Coronary artery (tissue), 2 donors: Measurements from ENCODE around the gene TBKBP1.
"Not testable (repeated sequence)": the region's sequence is repeated elsewhere in the genome, so short reads cannot be mapped to it uniquely, and the experiment has no call there.

Experiments used
- DNase-seq: peaks from one replicate; pipeline ENCODE4 v3.0.0-alpha.2; 2017; ENCODE audit warnings: low spot score
- H3K27ac ChIP-seq, 2 donors: fragments of 200-600 bp; sonication (generic); one replicate each; pipeline ENCODE4 v1.5.1; 2016 to 2019
- H3K4me3 ChIP-seq: fragments of 200-600 bp; sonication (generic); 2 replicates; pipeline ENCODE4 v1.5.1; 2016; ENCODE audit warnings: mild to moderate bottlenecking, moderate library complexity
- TF ChIP-seq, protein P1 (sequence below): fragments of 200-600 bp; sonication (generic); IDR thresholded peaks from one replicate; pipeline ENCODE4 v1.5.1; 2019; ENCODE audit warnings: antibody characterized with exemption

TBKBP1 gene

DNA sequence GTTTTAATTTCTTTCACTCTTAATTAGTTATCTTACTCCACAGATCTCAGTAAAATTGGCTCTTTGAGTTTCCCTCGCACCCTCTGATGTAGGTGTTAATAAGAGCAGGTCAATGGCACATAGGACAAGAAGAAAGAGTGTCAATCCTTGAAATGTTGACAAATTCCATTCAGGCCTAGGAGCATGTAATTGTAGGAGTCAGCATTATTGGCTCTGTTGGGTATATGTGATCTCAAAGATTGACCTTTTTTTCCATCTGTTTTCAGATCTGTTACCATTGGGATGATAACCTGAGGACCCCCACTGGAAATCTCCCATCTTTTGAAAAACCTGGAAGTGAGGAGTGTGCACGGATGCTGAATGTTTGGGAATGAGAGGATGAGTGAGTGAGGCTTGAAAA lies 11.8 kb upstream of the TBKBP1 start:
- TF ChIP-seq, protein P1, sequence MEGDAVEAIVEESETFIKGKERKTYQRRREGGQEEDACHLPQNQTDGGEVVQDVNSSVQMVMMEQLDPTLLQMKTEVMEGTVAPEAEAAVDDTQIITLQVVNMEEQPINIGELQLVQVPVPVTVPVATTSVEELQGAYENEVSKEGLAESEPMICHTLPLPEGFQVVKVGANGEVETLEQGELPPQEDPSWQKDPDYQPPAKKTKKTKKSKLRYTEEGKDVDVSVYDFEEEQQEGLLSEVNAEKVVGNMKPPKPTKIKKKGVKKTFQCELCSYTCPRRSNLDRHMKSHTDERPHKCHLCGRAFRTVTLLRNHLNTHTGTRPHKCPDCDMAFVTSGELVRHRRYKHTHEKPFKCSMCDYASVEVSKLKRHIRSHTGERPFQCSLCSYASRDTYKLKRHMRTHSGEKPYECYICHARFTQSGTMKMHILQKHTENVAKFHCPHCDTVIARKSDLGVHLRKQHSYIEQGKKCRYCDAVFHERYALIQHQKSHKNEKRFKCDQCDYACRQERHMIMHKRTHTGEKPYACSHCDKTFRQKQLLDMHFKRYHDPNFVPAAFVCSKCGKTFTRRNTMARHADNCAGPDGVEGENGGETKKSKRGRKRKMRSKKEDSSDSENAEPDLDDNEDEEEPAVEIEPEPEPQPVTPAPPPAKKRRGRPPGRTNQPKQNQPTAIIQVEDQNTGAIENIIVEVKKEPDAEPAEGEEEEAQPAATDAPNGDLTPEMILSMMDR, result no peak
- Histone ChIP-seq H3K4me3 (no peak overlapping the region), H3K27ac (no peak overlapping the region)
- DNase-seq, result no peak

DNA sequence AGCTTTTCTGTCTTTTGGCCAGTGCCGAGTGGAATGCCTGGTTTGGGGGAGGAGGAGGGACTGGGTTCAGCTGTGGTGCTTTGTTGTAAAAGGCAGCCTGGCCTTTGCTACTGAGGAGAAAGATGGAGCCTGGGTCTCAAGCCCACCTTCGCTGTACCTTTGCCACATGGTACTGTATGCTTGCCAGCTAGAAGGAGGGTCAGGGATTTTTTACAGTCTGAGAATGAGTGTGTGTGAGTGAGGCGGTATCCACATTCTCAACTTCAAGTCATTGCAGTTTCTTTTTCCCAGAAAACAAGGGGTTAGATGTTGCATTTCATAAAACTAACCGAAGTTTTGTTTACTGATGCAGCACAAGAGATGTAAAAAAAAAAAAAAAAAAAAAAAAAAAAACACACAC lies 11.2 kb upstream of the TBKBP1 start:
- H3K4me3 ChIP-seq, DNase-seq, H3K27ac ChIP-seq: not testable (repeated sequence)

DNA sequence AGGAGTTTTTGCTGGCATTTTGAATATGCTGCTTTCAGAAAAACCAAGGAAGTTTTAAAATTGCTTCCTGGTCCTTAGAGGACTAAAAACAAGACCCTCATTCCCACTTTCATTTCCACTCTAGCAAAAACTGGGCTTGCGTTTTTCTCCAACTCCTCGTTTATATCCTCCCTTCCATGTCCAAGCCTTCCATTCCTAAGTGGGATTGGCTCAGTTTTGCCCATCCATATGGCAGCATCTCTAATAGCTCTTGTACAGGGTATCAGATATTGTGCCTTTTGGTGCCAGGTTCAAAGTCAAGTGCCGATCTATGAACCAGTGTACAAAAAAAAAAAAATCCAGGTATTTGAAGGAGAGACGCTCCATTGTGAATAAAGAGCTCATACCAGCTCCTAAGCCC lies 9.9 kb upstream of the TBKBP1 start:
- Histone ChIP-seq H3K4me3 (no peak overlapping the region), H3K27ac (no peak overlapping the region)
- DNase-seq, result no peak
- TF ChIP-seq, protein P1, result no peak

DNA sequence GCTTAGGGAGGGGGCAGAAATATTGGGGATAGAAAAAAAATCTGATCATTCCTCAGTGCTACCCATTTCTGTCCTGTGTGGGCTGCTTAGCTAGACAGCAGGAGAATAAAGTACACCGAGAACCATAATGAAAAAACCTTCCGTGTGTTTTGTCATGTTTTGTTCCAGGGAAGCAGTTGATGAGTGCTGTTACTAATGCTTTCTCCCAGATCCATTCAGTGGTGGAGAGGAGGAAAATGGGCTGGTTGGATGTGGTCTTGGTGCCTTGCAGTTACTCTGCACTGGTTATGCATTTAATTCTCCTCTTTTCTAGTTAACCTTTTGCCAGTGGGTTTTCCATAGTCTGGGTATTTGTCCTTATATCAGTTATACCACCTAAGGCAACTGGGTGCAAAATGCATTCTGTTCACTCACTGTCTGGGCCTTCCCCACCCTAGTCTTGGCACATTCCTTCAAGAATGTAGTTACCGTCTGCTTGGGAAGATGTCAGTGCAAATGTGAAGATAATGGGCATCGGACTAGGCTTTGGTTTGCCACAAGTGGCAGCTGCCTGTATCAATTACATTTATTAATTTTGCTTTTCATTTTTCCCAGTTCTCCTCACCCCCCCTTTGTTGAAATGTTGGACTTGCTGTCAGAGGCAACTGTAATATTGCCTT lies 9.3 kb upstream of the TBKBP1 start:
- no peak overlapping the region for H3K4me3 ChIP-seq
- DNase-seq, result no peak
- TF ChIP-seq, protein P1, result no peak
- H3K27ac ChIP-seq, result no peak overlapping the region

DNA sequence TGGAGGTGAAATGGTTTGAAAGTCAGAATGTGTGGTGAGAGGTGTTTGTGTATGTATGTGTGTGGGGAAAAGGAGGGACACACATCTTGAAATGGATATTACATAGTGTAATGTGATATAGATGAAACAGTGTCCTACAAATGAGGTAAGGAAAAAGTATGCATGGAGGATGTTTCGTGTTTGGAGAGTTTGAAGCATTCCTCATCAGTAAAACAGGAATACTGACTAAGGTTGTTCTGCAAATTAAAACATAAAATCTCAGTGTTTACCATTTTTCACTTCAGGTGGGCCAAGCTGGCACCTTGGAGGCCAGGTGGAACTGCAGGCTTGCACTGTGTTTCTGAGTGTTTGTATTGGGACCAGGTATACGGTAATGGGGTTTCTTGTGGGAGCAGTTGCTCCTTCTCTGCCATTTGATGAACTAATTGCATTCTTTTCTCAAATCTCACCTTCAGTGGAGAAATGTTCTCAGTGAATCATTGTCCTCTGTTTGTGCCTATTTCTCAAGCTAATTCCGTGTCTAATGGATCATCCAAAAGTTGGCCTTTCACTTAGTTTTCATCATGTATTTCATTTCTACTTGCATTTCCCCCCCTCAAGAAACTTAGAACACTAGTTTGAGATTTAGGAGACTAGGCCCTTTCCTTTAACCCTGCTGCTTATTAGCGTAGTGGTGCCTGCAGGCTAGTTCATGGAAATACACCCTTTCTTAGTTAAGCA lies 8.2 kb upstream of the TBKBP1 start:
- DNase-seq, result no peak
- H3K4me3 ChIP-seq, result no peak overlapping the region
- H3K27ac ChIP-seq, result no peak overlapping the region
- TF ChIP-seq, protein P1, result no peak

DNA sequence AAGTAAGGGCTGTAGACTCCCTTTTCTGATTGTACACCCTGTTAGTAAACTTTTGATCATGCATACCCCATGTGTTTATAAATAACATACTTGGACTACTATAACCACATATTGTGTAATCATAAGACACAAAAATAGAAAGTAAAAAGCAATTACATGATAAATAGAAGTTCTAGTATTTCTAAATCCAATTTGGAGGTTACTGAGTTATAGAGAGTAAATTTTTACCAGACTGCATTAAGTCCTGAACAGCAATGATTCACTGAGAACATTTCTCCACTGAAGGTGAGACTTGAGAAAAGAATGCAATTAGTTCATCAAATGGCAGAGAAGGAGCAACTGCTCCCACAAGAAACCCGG lies 7.7 kb upstream of the TBKBP1 start:
- Histone ChIP-seq H3K27ac (no peak overlapping the region), H3K4me3 (no peak overlapping the region)
- DNase-seq, result no peak
- TF ChIP-seq, protein P1, result no peak

DNA sequence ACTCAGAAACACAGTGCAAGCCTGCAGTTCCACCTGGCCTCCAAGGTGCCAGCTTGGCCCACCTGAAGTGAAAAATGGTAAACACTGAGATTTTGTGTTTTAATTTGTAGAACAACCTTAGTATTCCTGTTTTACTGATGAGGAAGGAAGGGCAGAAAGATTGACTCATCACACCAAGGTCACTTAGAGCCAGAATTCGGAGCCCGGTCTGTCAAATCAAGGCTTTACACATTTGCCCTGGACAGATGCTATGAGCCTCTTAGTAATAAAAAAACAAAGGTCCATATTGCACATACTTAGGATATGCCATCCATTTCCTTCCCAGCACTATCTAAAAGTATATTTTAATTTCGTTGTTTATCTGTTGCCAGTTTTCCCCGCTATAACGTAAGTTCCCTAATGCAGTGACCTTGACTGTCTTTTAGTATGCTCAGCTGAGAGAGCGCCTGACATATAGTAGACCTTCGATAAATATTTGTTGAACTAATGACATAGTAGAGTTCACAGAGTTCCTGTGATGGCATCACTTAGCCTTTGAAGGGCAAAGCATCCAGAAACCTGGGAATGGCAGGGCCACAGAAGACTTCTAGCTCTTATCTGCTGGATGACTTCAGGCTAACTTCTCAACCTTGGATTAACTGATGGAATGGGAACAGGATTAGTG lies 7.2 kb upstream of the TBKBP1 start:
- TF ChIP-seq, protein P1, result no peak
- no peak for DNase-seq
- Histone ChIP-seq H3K4me3 (no peak overlapping the region), H3K27ac (no peak overlapping the region)
